Tibial nerve (tissue), 4 donors: Measurements from ENCODE around the gene MEIS2.

ENCODE experiments used
- CTCF ChIP-seq, 5 experiments: fragments of 200-600 bp in 3 of 5; fragments of 450-650 bp in 2 of 5; sonication (generic) in 3 of 5; IDR thresholded peaks; one replicate each; pipeline ENCODE4 v1.5.1; 2016 to 2019; ENCODE audit warnings: antibody characterized with exemption in 5 of 5, mild to moderate bottlenecking in 3 of 5, moderate library complexity in 2 of 5
- EP300 ChIP-seq, 2 donors: sonication (generic); formaldehyde crosslinking; IDR thresholded peaks; one replicate each; pipeline ENCODE4 v1.6.1; 2017; ENCODE audit warnings: antibody characterized with exemption in 2 of 2, mild to moderate bottlenecking in 1 of 2
- POLR2A ChIP-seq, 2 donors: fragments of 450-650 bp; IDR thresholded peaks; one replicate each; pipeline ENCODE4 v1.6.1; 2017; ENCODE audit warnings: antibody characterized with exemption in 2 of 2, mild to moderate bottlenecking in 2 of 2, moderate library complexity in 2 of 2

GRCh38 chr15:37108381-37109167, 8.2 kb upstream of the MEIS2 start:
- TF ChIP-seq CTCF (IDR thresholded peaks at IDR 0.05) (no peak), EP300 (IDR thresholded peaks at IDR 0.05) (peak in 1 of 2 donors; percentile 5), POLR2A (IDR thresholded peaks at IDR 0.05) (no peak)
